Type B pancreatic cell (in vitro differentiated cells): Measurements from ENCODE around the gene UBR1. TPM values are rescaled to one million over a fixed set of nuclear protein-coding genes. Genes with fewer than 3 reads are reported as not detected.
A peak's percentile ranks its signal among the peaks of the same experiment; 100 is the strongest.

Source experiments
- DNase-seq: peaks from one replicate; pipeline ENCODE4 v3.0.0; 2021; ENCODE audit warnings: mixed read lengths; ENCODE audit not compliant: unreplicated experiment; ENCODE audit errors: extremely low spot score
- H3K27ac Mint-ChIP-seq: 2 replicates; pipeline ENCODE4 v1.8.0; 2021; ENCODE audit warnings: mild to moderate bottlenecking, mixed read lengths
- H3K27me3 Mint-ChIP-seq: 2 replicates; pipeline ENCODE4 v1.8.0; 2021; ENCODE audit warnings: mixed read lengths
- H3K36me3 Mint-ChIP-seq: 2 replicates; pipeline ENCODE4 v1.8.0; 2021; ENCODE audit warnings: mixed read lengths
- H3K4me1 Mint-ChIP-seq: one replicate; pipeline ENCODE4 v1.8.0; 2021; ENCODE audit warnings: mixed read lengths; ENCODE audit not compliant: unreplicated experiment
- H3K4me3 Mint-ChIP-seq: 2 replicates; pipeline ENCODE4 v1.8.0; 2021; ENCODE audit warnings: mild to moderate bottlenecking, mixed read lengths
- H3K9me3 Mint-ChIP-seq: 2 replicates; pipeline ENCODE4 v1.8.0; 2021; ENCODE audit warnings: mixed read lengths
- total RNA-seq: library from RNA; stranded (reverse); gene quantifications from 2 replicates; pipeline ENCODE4 v1.2.1, GENCODE V29; 2021; ENCODE audit warnings: low replicate concordance
- TF ChIP-seq, protein P1 (sequence below): fragments of 200-600 bp; sonication (generic); conservative IDR thresholded peaks from 2 replicates; pipeline ENCODE4 v1.5.0; 2021; ENCODE audit warnings: antibody characterized with exemption, mild to moderate bottlenecking

Gene UBR1
- total RNA-seq, 1 donor from 2014 or later = 28.3 TPM

DNA sequence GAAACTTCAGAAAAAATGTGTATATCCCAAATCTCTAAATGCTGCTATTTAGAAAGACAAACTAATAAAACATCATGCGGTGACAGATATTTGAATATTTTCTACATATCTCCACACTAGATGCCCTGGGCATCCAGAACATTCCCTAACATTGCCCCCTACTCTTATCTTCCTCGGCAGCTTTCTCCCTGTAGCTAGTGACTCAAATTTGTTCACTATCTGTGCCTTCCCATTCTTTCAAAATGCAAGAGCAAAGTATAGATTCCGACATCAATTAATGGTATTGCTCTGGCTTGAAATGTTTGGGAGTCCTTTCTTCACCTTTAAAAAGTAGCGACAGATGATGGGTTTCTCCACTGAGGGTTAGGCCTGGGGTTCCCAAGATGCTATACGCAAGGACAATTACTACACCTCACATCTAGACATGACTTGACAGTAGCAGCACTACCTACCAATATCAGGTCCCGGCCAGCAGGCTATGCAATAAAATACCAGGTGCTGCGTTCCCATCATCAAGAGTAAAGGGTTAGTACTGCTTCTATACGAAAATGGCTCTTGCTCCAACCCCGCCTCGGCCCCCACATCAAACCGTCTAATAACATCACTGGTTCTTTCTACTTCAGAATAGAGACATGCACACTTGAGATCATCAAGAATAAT lies 631 bp downstream of the UBR1 start:
- H3K9me3 Mint-ChIP-seq = no peaks in the 10 kb centered on the region
- peaks cover 30% of the 10 kb centered on the region for H3K36me3 Mint-ChIP-seq
- peak overlapping the region; percentile 95 for H3K4me3 Mint-ChIP-seq
- peak overlapping the region; percentile 91 for H3K27ac Mint-ChIP-seq
- peaks cover 29% of the 10 kb centered on the region for H3K4me1 Mint-ChIP-seq
- H3K27me3 Mint-ChIP-seq = no peaks in the 10 kb centered on the region
- DNase-seq = no peak
- TF ChIP-seq, protein P1, sequence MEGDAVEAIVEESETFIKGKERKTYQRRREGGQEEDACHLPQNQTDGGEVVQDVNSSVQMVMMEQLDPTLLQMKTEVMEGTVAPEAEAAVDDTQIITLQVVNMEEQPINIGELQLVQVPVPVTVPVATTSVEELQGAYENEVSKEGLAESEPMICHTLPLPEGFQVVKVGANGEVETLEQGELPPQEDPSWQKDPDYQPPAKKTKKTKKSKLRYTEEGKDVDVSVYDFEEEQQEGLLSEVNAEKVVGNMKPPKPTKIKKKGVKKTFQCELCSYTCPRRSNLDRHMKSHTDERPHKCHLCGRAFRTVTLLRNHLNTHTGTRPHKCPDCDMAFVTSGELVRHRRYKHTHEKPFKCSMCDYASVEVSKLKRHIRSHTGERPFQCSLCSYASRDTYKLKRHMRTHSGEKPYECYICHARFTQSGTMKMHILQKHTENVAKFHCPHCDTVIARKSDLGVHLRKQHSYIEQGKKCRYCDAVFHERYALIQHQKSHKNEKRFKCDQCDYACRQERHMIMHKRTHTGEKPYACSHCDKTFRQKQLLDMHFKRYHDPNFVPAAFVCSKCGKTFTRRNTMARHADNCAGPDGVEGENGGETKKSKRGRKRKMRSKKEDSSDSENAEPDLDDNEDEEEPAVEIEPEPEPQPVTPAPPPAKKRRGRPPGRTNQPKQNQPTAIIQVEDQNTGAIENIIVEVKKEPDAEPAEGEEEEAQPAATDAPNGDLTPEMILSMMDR = no peak

DNA sequence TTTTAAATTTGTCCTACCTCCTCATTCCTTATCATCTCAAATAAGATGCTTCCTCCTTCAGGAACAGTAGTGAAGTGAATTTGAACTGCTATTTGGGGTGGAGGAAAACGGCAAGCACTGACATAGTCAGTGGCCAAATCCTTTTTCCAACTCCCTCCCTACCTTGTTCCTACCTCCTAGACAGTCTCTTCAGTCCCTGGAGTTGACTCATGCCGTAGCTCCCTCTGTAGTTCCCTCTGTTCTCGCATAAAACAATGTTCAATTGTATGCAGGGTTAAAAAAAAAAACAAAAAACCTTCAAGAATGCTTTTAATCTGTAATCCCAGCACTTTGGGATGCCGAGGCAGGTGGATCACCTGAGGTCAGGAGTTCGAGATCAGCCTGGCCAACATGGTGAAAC lies 1.4 kb downstream of the UBR1 start:
- Mint-ChIP-seq H3K36me3 (peaks cover 36% of the 10 kb centered on the region), H3K27ac (peak overlapping the region; percentile 69), H3K4me1 (peaks cover 29% of the 10 kb centered on the region), H3K4me3 (peak overlapping the region; percentile 69), H3K9me3 (no peaks in the 10 kb centered on the region), H3K27me3 (no peaks in the 10 kb centered on the region)
- DNase-seq = no peak
- TF ChIP-seq, protein P1 = no peak

DNA sequence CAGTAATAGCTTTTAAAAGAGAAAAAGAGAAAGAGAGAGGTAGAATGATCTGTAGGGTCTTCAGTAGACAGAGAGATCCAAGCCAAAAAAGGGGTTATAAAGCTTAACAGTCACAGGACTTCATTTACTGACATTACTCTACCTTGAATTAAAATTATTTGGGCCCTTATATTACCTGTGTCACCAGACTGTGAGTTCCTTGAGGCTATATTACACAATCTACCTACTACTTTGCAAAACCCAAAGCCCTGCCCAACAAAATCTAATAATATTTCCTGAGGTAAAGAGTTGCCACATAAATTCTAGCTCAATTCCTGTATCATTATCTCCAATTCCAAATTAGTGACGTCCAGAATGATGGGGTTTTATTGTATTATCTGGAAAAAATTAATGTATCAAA lies 1.9 kb downstream of the UBR1 start:
- Mint-ChIP-seq H3K36me3 (peaks cover 36% of the 10 kb centered on the region), H3K4me3 (peak overlapping the region; percentile 46), H3K4me1 (peaks cover 29% of the 10 kb centered on the region), H3K27me3 (no peaks in the 10 kb centered on the region), H3K27ac (no peak overlapping the region), H3K9me3 (no peaks in the 10 kb centered on the region)
- no peak for DNase-seq
- TF ChIP-seq, protein P1 = no peak

DNA sequence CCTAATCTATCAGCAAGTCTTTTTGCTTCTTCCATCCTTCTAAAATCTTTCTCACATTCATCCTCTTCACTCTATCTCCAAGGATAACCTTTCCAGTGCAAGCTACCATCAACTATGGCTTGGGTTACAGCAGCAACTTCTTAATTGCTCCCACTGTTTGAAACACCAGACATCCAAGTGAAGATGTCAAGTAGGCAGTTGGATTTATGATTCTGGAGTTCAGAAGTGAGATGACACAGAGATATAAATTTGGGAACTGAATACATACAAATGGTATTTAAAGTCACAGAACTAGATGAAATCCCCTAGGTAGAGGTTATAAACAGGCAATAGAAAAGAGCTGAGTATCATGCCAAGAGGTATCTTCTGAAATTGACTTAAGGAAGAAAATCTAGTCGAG lies 3.7 kb downstream of the UBR1 start:
- TF ChIP-seq, protein P1 = no peak
- Mint-ChIP-seq H3K27me3 (no peaks in the 10 kb centered on the region), H3K9me3 (no peaks in the 10 kb centered on the region), H3K4me1 (peaks cover 34% of the 10 kb centered on the region), H3K36me3 (peaks cover 43% of the 10 kb centered on the region), H3K4me3 (no peak overlapping the region), H3K27ac (no peak overlapping the region)
- no peak for DNase-seq

DNA sequence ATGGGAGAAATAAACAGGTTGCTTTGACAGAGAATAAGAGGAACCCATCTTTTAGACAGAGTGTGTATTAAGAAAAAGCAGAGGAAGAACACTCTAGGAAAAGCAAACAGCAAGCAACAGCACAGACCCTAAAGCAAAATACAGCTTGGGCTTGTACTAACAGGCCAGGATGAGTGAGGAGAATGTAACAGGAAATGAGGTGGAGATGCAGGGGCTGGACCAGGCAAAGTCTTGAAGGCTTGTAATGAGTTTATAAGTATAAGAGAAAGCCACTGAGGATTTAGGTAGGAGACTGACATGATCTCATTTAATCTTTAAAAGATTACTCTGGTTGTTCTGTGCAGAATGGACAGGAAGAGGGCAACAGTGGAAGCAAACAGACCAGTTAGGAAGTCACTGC lies 4.9 kb downstream of the UBR1 start:
- peaks cover 30% of the 10 kb centered on the region for H3K4me1 Mint-ChIP-seq
- H3K36me3 Mint-ChIP-seq = peaks cover 47% of the 10 kb centered on the region
- H3K9me3 Mint-ChIP-seq = no peaks in the 10 kb centered on the region
- no peak for DNase-seq
- no peaks in the 10 kb centered on the region for H3K27me3 Mint-ChIP-seq
- TF ChIP-seq, protein P1 = no peak
- peak overlapping the region; percentile 48 for H3K4me3 Mint-ChIP-seq
- H3K27ac Mint-ChIP-seq = no peak overlapping the region
